Medulla oblongata (tissue), 1 donor: ENCODE results near the gene SHROOM2.
"Not testable (repeated sequence)": the region's sequence is repeated elsewhere in the genome, so short reads cannot be mapped to it uniquely, and the experiment has no call there.

Source experiments
- DNase-seq: peaks from one replicate; pipeline ENCODE4 v3.0.0-alpha.2; 2015; ENCODE audit errors: extremely low spot score

Gene SHROOM2

DNA sequence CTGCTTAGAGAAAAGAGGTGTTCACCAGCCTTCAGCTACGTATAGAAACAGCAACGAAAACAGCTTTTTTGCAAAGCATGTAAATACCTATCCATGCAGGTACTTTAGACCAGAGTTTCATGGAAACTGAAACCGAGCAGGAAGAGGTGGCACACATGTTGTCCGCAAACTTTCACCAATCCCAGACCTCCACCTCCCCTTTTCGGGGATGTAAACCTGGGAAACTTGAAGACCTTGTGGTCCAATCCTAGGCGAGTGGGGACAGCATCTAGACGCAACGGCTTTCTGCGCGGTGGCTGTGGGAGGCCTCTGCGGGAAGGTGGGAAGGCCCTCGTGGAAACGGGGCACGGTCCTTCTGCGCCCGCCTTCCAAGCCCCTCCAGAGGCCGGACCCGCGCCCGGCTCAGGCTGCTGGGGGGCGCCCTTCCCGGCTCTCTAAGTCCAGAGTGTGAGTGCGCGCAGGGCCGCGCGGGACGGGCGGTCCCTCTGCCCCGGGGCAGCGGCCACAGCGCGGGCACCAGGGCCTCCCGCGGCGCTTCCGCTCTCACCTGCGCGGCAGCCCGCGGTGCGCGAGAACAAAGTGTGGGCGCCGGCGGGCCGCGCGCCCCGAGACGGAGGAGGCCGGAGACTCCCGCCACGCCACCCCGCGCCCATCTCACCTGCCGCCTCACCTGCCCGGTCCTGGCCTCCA lies 830 bp upstream of the SHROOM2 start:
- DNase-seq = no peak

DNA sequence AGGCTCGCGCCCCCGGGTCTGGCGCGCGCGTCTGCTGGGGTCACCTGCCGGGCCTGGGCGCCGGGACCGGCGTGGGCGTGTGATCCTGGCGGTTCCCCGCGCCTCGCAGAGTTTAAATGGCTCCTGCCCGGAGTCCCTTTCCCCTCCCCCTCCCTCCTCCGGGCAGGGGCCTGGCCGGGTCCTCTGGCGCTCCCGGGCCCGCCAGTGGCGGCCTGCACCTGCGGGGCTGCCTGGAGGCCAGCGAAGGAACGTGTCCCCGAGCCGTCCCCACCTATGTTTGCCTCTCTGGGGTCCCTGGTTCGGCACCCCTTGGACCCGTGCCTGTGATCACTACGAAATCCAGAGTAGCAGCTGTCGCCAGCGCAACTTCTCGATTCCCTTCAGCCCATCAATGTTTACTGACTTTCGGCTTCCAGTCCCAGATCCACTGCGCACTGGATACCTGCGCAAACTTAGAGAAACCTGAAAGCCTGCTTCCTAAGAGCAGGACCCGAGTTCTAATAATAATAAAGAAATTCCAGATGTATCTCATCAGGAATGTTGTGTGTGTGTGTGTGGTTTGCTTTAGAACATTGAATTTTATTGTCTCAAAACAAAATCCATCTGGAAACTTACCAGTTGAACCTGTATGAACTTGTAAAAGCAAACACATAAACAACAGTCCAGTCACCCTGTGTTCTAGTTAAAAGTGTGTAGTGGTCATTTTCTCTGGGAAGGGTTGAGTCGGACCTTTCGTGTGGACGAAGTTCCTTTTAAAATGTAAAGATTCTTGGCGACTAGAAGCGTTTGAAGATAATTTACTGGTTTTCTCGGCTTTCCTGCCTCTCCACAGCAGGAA lies 788 bp downstream of the SHROOM2 start:
- no peak for DNase-seq

DNA sequence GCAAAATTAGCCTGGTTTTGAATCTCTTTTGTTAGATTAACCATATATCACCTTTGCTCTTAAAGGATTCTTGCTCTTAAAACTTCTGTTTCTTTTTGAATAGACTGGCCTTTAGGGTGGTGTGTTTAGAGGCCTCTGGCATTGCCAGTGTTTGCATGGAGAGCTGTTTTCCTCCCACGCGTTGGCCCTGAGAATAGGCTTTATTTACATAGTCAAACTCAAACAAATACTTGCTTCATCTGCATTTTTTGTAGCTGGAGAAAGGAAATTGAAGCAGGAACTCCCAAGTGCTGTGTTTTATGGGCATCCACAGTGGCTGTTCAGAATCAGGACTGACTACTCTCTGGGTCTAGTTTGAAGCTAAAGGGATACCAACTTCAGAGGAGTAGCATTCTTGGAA lies 2.7 kb downstream of the SHROOM2 start:
- DNase-seq = no peak

DNA sequence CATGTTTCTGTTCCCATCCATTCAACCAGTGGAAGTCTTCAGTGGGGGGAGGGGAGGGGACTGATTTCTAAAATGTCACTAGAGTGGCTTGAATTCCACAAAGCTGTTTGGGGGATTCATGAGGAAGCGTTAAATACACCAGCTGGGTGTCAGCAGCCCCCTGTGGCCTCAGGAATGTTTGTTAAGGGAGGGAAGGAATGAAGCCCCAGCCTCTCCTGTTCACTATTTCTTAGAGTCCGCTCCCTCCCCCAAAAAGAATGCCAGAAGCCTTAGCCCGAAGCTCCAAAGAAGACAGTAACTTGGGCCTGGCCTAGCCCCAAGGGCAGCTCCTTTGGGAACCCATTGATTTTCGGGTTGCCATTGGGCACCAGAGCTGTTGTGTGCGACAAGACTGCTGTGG lies 3.3 kb downstream of the SHROOM2 start:
- DNase-seq = no peak

DNA sequence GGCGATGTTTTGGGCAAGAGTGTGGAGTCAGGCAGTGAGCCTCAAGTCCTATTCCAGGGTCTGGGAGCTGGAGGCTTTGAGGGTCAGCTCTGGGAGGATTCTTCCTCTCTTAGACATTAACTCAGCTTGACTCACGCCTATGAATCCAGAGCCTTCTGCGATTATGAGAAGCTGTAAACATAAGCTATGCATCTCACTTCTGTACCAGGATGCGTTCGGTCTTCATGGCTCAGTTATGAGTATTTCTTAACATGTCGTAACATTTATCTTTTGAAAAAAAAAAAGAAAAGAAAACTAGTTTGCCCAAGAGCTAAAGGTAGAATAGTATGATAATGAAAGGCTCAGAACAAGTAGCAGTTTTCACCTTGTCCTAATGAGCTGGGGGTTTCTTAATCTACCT lies 4.6 kb downstream of the SHROOM2 start:
- DNase-seq = no peak

DNA sequence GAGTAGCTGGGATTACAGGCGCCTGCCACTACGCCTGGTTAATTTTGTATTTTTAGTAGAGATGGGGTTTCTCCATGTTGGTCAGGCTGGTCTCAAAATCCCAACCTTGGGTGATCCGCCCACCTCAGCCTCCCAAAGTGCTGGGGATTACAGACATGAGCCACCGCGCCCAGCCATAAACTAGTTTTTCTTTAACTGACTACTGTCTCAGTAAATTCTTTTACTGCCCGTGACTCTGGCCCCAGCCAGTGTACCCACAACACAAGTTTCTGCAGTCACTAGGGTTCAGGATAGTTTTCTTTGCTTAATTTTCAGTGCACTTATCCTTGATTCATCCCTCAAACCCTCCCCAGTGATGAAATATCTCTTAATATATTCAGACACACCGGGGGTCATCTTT lies 8.3 kb downstream of the SHROOM2 start:
- no peak for DNase-seq

DNA sequence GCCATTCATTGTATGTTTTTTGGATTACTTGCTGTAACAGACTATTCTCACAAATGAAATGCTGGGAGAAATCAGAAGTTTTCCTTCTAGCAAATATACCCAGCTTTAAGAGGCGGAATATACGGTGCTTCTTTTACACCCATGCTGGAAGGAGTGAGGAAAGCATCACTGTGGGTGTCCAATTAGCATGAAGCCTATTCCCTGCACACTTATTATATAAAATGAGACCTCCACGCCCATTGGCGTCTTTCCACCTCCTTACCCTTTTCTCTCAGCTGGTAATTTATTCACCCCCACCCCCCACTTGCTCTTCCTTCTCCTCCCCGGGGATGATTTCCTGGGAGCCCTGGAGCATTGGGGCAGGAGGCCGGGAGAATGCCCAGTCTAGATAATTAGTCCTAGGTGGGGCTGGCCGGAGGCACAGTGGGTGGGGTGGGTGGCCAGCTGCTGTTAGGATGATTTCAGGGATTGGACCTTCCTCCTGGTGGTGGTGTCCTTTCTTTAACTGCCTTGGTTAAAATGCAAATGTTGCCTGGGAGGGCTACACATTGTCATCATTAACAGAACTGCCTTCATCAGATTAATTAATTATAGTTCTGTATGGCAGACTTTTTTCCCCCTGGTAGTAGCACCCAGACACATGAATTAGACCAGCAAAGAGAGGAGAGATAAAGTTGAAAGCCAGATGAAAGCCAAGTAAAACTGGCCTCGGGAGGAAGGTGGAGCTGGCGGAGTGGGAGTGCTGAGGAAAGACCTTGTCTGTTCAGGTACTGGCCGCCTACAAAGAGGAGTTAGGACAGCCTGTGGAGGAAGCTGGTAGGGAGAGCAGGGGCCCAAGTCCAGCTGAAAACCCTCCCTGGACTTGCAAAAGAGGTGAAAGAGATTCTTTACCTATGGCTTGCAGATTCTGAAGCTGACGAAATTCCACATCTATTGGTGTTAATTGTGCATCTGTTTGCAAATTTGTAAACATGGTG lies 11.4 kb downstream of the SHROOM2 start:
- no peak for DNase-seq

DNA sequence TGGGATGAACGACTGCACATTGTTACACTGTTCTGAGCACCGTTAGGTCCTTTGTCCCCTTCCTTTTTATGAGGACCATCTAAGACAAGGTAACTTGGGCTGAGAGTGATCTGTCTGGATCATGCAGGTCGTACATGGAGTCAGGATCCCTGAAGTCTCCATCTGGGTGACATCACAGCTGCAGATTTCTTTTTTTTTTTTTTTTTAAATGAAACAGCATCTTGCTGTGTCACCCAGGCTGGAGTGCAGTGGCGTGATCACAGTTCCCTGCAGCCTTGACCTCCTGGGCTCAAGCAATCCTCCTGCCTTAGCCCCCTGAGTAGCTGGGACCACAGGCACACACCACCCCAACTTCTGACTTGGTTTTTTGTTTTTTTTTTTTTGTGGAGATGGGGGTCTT lies 16.5 kb downstream of the SHROOM2 start:
- no peak for DNase-seq

DNA sequence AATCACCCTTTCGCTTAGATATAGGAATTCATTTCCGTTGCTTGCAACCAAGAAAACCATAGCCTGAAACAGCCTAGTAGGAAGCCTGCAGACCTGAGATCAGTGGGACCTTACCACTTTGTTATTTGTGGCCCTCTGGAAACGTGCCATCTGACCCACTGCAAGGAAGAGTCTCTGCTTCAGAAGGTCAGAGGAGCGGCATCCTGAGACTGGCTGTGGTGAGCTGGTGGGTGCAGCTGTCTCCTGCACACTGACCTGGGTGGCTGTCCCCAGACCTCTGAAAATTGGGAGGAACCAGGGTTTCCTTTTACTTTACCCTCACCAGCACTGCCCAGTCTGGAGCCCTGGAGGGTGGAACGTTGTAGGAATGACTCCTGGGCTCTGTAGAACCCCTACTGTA lies 18.2 kb downstream of the SHROOM2 start:
- no peak for DNase-seq

DNA sequence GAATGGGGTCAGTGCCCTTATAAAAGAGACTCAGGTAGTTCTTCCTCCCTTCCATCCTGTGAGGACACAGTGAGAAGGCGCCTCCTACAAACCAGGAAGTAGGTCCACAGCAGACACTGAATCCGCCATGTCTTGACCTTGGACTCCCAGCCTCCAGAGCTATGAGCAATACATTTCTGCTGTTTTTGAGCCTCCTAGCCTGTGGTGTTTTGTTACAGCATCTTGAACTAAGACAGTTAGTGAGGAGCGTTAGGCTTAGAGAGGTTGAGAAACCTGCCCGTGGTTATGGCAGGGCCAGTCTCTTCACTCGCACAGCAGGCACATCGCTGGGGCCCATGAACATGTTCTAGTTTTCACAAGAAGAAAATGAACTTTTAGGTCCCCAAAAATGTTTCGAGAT lies 19.7 kb downstream of the SHROOM2 start:
- no peak for DNase-seq

DNA sequence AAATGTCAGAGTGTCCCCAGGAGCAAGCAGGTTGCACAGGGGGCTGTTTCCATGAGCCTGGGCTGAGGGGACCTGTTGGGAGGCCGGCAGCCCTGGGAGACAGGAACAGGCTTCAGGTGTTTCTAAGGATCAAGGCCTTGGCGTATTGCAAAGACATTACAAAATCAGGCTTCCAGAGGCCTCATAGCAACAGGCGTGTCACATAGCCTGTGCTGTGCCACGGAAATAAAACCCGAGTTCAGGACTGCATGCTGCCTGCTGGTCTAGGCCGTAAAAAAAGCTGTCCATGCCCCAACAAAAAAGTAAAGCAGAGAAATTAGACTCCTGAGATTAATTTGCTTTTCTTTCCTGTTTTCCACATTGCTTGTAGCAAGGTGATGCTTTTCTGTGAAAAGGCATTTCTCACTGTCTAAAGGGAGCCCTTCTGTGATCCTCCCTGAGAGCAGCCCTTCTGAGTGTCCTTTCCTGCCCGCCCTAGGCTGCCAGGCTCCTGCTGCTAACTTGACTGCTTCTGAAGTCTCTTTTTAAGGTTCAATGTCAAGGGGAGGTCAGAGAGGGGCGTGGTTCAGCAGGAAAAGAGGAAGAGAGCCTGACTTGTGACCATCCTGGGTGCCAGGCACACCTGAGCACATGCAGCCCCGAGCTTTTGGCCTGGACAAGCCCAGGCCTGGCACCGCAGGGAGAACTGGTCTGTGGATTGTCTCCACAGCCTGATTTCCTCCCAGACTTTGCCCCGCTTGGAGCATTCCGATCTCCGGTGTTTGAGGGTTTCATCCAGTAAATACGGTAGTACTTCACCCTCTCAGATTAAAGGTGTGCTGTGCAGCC lies 21.3 kb downstream of the SHROOM2 start:
- no peak for DNase-seq

DNA sequence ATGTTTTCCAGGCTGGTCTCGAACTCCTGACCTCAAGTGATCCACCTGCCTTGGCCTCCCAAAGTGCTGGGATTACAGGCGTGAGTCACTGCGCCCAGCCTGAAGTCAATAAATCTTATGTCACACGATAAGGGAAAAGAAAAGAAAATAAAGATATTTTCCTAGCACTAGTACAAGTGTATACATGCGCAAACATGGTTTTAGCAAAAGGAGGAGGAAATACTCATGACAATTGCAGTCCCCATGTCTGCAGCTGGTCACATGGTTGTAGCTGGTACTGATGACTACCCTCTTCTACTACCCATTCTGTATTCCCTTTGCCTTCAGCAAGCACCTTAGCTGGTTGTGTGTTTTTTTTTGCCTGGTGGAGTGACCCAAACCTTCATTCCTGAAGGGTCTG lies 23.6 kb downstream of the SHROOM2 start:
- DNase-seq = not testable (repeated sequence)

DNA sequence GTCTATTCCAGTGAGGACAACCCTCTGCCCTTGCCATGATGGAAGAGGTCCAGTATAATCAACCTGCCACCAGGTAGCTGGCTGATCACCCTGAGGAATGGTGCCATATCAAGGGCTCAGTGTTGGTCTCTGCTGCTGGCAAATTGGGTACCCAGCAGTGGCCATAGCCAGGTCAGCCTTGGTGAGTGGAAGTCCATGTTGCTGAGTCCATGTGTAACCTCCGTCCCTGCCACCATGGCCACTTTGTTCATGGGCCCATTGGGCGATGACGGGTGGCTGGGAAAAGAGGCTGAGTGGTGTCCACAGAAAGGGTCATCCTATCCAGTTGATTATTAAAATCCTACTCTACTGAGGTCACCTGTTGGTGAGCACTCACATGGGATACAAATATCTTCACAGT lies 24.9 kb downstream of the SHROOM2 start:
- not testable (repeated sequence) for DNase-seq

DNA sequence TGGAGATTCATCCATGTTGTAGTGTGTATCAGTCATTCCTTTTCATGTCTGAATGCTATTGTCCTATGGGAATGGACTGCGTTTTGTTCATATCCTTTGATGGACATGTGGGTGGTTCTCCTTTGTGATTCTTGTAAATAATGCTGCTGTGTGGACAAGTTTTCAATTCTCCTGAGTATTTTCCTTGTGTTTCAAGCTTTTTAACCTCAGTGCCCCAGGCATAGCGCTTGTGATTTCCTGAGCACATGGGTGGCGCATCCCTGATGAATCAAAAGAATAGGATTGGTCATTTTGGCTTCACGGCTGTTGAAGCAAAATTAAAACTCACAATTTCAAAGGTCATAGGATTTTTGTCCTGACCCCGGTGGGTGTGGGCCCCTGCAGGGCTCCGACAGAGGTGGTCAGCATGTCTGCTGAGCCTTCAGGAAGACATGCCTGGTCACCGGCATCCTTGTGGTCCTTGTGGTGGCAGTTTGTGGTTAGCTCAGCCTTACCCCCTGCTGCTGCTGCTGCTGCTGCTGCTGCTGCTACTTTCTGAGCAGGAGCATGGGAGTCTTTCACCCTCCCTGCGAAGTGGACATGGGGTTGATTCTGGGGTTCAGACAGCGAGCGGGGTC lies 30.0 kb downstream of the SHROOM2 start:
- DNase-seq = no peak

DNA sequence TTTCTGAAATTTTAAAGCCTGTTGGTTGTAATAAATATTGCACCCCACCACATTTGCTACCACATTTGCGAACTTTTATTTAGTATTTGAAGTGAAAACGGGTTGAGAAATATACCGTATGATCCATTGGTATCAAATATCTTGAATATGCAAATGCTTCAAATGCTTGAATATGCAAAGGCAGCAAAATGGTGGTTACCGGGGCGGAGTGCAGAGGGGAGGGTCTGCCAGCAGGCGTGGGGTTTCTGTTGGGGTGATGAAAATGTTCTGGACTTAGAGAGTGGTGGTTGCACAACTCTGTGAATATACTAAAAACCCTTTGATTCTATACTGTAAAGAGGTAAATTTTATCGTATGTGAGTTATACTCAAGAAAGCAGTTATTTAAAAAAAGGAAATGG lies 35.3 kb downstream of the SHROOM2 start:
- no peak for DNase-seq

DNA sequence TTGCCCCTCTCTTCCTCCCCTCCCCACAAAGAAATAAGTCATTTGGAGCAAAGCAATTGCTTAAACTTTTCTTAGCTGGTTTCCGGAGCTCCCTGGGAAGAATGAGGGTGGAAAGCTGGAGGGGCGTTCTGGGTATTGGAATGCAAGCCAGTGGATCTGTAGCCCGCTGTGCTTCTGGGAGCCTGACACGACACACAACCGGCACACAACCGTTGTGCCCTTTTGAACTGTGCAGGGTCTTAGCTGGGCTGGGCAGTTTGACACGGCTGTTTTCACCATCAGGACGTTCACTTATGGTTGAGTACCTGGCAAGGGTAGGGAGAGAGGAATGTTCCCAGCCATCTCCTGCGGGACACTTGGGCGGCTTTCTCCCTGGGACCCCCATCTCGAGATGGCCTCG lies 38.3 kb downstream of the SHROOM2 start:
- DNase-seq = no peak

DNA sequence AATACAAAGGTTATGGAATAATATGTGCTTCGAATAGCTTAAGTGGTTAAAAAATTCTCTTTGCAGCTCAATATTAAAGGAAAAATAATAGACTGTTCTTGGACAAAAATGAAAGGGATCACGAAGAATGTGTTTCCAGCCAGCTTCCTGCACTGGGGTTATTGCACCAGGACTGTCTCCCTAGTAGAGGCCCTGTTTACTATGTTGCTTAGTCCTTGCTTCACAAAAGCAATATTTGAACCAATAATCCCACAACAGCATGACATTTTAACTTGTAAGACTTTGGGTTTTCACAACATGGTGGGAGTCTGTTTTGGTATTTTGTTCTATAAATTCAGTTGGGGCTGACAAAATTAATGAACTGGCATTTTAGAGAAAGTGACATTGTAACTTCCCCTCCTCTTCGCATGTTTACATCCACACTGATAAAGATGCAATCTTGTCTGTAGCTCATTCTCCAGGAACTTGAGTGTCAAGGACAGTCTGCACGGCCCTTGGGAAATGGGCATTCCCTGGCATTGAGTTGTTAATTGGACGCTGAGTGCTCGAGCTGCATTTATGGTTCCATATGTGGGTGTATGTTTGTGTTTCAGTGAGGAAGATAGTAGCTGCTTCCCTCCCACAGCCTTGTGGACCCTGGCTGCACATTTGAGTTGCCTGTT lies 39.0 kb downstream of the SHROOM2 start:
- no peak for DNase-seq

DNA sequence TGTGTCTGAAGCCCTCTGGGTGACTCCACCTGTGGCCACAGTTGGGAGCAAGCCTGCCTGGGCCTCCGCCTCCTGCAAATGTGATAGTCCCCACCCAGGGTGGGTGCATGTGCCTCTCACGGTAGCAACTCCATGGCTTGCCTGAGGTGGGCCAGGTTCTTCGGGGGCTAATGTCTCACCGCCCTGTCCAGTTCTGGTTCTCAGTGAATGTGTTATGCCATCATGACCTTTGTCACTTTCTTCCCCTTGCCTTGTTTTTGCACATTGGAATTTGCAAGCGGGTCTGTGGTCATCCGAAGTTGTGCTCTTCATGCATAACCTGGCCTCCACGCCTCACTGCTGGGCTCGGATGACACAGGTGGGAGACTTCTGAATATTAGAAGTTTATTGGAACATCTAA lies 39.7 kb downstream of the SHROOM2 start:
- no peak for DNase-seq

DNA sequence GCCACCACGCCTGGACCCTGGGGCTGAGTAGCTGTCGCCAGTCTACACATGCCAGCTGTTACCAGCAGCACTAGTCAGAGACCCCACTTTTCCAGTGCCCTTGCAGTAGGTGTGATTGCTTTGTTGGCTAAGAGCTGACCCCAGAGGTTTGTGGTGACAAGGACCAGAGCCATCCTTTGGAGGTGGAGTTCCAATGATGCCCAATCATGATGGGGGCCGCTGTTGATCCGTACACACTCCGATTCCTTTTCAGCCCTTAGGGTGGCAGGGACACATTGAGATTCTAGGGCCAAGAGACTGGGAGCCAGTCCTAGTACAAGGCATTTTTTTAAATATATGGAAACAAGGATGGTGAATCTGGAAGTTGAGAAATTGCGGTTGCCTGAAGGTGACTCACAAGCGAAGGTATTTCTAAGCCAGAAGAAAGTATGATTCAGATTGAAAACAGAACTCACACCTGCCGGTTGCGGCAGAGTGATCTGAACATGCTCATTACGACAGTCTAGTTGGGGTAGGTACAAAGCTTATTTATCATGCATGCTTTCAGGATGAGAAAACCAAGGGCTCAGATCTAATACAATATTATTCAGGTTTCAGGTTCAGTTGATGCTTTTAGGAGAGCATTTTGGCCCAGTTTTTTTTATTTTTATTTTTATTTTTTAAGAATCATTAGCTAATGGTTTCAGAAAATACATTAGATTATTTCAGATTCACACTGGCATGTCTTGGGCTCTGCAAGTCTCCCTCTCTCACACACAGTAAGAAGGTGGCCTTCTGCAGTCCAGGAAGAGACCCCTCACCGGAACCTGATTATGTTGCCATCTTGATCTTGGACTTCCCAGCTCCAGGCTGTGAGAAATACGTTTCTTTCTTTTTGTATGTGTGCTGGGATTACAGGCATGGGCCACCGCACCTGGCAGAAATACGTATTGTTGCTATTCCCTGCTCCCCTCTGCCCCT lies 43.4 kb downstream of the SHROOM2 start:
- DNase-seq = no peak
